Stomach smooth muscle (tissue), 2 donors: ENCODE results near the gene CROT.

ENCODE experiments used
- H3K27ac ChIP-seq: one replicate; pipeline ENCODE4 v1.7.0; 2013; ENCODE audit warnings: mild to moderate bottlenecking, low read length, inconsistent platforms
- H3K27me3 ChIP-seq, 2 donors: one replicate each; pipeline ENCODE4 v1.7.0; 2013; ENCODE audit warnings: low read length in 2 of 2; ENCODE audit not compliant: insufficient read depth in 2 of 2, control insufficient read depth in 1 of 2
- H3K36me3 ChIP-seq, 2 donors: one replicate each; pipeline ENCODE4 v1.7.0; 2013; ENCODE audit warnings: low read length in 2 of 2; ENCODE audit not compliant: control insufficient read depth in 2 of 2, insufficient read depth in 2 of 2
- H3K4me1 ChIP-seq: one replicate; pipeline ENCODE4 v1.7.0; 2013; ENCODE audit warnings: low read length; ENCODE audit not compliant: control insufficient read depth, insufficient read depth
- H3K4me3 ChIP-seq, 2 donors: one replicate each; pipeline ENCODE4 v1.7.0; 2013; ENCODE audit warnings: low read length in 2 of 2
- H3K9ac ChIP-seq, 2 donors: one replicate each; pipeline ENCODE4 v1.7.0; 2013; ENCODE audit warnings: low read length in 2 of 2, mild to moderate bottlenecking in 1 of 2
- H3K9me3 ChIP-seq, 2 donors: one replicate each; pipeline ENCODE4 v1.7.0; 2013; ENCODE audit warnings: low read length in 2 of 2; ENCODE audit not compliant: control insufficient read depth in 2 of 2
- donor health status: healthy.
- donor health status: Pancreatic carcinoma.

CROT gene

DNA sequence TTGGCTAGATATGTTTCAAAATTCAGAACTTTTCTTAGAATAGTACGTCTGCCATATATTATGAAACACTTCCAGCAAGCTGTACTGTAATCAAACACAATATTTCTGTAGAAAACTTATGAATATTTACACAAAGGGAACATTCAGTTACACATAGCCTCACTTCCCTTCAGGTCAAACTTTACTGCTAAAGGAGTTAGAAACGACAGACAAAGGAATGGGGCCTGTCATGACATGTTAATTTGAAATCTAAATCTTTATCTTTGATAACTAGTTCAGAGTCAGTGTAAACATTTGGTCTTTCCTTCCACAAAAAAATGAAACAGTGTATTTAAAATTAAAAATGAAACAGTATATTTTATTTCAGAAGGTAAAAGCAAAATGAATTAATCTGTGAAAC, 1.0 kb upstream of the CROT start:
- Histone ChIP-seq H3K4me3 (peak overlapping the region; percentile 83 to 86), H3K27me3 (no peaks in the 10 kb centered on the region), H3K9ac (peak overlapping the region in 1 of 2 donors; percentile 84), H3K27ac (peak overlapping the region; percentile 69), H3K4me1 (no peaks in the 10 kb centered on the region), H3K36me3 (peaks cover 6 to 12% of the 10 kb centered on the region in 2 donors), H3K9me3 (no peaks in the 10 kb centered on the region)

DNA sequence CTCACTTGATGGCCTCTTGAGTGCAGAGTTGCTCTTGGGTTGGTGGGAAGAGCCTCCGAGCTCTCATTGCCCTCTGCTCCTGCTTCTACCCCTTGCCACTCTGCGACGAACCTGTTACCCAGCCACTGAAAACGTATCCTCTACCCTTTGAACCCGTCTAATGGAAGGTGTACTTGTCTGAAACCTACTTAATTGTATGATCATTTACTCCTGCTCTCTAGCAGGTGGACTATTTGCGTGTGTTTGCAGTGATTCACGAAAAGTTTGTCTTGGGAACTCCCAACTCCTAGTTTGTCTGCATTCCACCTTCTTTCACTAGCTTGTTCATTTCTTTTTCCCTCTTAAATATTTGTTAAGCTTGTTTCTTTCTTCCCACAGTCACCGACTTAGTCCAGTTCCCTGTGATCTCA, 503 bp downstream of the CROT start:
- Histone ChIP-seq H3K27me3 (no peaks in the 10 kb centered on the region), H3K36me3 (peaks cover 11 to 20% of the 10 kb centered on the region in 2 donors), H3K27ac (peak overlapping the region; percentile 69), H3K9me3 (no peaks in the 10 kb centered on the region), H3K4me1 (no peaks in the 10 kb centered on the region), H3K9ac (peak overlapping the region; percentile 71 to 79), H3K4me3 (peak overlapping the region; percentile 83 to 86)

DNA sequence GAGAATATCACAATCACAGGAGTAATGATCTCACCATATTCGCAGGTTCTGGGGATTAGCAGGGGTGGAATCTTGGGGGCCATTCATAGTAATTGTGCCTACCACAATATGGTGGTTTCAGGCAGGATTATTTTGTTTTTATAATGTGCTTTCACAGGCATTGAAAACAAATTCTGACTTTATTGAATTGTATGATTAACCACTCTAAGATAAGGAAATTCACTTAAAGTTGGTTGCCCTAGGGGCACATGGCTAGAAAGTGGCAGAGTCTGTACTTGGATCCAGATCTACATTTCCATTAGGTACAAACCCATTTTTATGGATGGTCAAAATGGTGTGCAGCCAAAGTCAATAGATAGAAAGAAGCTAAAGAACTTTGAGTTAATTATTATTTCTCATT, 1.7 kb downstream of the CROT start:
- Histone ChIP-seq H3K36me3 (peaks cover 7 to 17% of the 10 kb centered on the region in 2 donors), H3K9ac (no peak overlapping the region), H3K27me3 (no peaks in the 10 kb centered on the region), H3K27ac (no peak overlapping the region), H3K4me3 (no peak overlapping the region), H3K9me3 (no peaks in the 10 kb centered on the region), H3K4me1 (no peaks in the 10 kb centered on the region)

DNA sequence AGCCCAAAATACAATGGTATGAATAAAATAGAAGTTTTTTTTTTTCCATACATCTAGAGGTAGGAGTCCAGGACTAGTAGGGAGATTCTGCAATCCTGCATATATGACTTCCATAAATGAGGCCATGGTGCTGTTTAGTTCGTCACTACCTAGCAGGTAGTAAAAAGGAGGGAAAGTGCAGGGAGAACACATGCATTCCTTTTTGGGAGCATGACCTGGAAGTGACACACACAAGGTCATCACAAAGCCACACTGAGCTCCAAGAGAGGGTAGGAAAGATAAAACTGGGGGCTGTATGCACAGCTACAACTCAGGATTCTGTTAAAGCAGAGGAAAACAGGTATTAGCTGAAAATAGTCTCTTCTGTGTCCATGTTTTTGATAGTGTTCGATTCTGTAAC, 2.2 kb downstream of the CROT start:
- no peaks in the 10 kb centered on the region for H3K27me3 ChIP-seq
- no peak overlapping the region for H3K4me3 ChIP-seq
- H3K9ac ChIP-seq, result no peak overlapping the region
- H3K36me3 ChIP-seq, result peaks cover 7 to 17% of the 10 kb centered on the region in 2 donors
- no peaks in the 10 kb centered on the region for H3K4me1 ChIP-seq
- H3K27ac ChIP-seq, result no peak overlapping the region
- no peaks in the 10 kb centered on the region for H3K9me3 ChIP-seq

DNA sequence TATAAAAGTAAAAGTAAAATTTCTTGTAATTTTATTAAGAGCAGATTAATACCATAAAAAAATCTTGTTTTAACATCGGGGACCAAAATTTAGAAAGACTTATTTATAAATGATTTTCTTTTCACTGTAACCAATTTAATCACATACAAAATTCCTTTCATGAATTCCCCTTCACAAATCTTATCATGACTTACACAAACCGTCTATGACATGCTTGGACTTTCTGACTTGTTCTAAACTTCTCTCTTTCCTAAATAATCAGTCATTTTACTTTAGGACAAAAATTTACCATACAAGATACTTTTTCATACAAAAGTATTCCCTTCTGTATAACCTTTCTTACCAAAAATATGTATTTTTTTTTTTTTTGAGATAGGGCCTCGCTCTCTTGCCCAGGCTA, 9.3 kb downstream of the CROT start:
- H3K36me3 ChIP-seq, result peaks cover 8 to 12% of the 10 kb centered on the region in 2 donors
- no peaks in the 10 kb centered on the region for H3K9me3 ChIP-seq
- H3K9ac ChIP-seq, result no peak overlapping the region
- H3K4me3 ChIP-seq, result no peak overlapping the region
- H3K27ac ChIP-seq, result no peak overlapping the region
- H3K27me3 ChIP-seq, result no peaks in the 10 kb centered on the region
- H3K4me1 ChIP-seq, result no peaks in the 10 kb centered on the region

DNA sequence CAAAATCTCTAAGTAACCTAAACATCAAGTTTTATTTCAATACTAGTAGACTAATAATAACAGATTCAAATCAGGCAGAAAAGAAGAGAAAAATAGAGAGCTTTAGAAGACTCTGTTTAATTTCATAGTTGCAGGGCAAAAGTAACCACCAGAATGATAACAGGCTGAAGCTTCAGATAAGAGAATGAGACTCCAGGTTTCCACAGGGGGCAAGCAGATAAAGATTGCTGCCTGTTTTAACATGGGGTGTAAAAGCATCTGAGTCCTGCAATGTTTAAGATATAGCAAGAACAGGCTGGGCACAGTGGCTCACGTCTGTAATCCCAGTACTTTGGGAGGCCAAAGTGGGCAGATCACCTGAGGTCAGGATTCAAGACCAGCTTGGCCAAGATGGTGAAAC, 11.0 kb downstream of the CROT start:
- Histone ChIP-seq H3K4me1 (no peaks in the 10 kb centered on the region), H3K27ac (no peak overlapping the region), H3K36me3 (peaks cover 0 to 7% of the 10 kb centered on the region in 2 donors), H3K9me3 (no peaks in the 10 kb centered on the region), H3K27me3 (no peaks in the 10 kb centered on the region), H3K9ac (no peak overlapping the region), H3K4me3 (no peak overlapping the region)

DNA sequence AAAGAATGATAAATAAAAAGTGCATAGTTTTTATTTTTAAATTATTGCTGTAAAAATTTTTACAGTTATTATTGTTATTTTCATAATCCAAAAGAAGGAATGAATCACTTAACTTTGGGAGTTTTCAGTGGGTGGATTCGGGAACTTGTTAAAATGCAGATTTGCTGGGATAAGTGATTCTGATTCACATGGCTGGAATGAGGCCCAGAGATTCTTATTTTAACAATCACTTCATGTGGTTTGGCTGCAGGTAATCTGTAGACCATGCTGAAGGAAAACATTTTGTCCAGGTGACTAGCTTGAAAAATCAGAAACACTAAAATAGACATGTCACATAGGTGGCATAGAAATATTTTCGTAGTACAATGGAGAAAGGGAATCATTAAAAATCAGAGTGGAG, 13.9 kb downstream of the CROT start:
- H3K27me3 ChIP-seq, result no peaks in the 10 kb centered on the region
- H3K36me3 ChIP-seq, result peaks cover 0 to 8% of the 10 kb centered on the region in 2 donors

DNA sequence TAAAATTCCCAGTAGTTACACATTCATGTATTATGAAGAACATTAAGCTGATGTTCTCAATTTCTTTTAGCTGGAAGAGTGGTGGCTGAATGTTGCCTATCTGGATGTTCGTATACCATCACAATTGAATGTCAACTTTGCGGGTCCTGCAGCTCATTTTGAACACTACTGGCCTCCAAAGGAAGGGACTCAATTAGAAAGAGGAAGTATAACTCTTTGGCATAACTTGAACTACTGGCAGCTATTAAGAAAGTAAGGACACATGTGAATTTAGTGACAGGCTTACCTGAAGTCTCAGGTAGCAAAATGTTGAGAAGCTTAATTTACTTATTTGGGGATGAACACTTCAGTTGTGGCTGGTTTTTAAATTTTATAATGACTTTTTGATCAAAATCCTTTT, 15.9 kb downstream of the CROT start:
- no peak overlapping the region for H3K4me3 ChIP-seq
- H3K36me3 ChIP-seq, result peaks cover 0 to 8% of the 10 kb centered on the region in 2 donors
- no peaks in the 10 kb centered on the region for H3K9me3 ChIP-seq
- no peaks in the 10 kb centered on the region for H3K27me3 ChIP-seq
- no peak overlapping the region for H3K9ac ChIP-seq
- H3K4me1 ChIP-seq, result no peaks in the 10 kb centered on the region
- no peak overlapping the region for H3K27ac ChIP-seq

More for the DNA sequence above, 13.9 kb downstream of the CROT start:
- no peaks in the 10 kb centered on the region for H3K9me3 ChIP-seq
- no peak overlapping the region for H3K9ac ChIP-seq
- H3K4me3 ChIP-seq, result no peak overlapping the region
- H3K4me1 ChIP-seq, result no peaks in the 10 kb centered on the region
- H3K27ac ChIP-seq, result no peak overlapping the region

DNA sequence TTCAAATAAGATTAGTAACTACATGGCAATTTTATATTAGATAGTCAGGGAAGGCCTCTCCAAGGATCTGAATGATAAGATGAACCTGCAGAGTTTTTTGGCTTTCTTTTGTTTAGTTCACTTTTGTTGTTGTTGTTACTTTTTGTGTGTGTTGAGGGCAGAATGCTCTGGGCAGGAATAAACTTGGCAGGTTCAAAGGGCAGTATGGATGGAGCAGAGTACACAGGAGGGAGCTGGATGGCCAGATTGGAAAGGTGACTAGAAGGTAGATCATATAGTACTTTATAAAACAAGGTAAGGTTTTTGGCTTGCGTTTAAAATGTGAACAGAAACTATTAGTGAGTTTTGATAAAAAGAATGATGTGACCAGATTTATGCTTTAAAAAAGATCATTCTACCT, 17.9 kb downstream of the CROT start:
- H3K36me3 ChIP-seq, result peaks cover 1 to 9% of the 10 kb centered on the region in 2 donors

DNA sequence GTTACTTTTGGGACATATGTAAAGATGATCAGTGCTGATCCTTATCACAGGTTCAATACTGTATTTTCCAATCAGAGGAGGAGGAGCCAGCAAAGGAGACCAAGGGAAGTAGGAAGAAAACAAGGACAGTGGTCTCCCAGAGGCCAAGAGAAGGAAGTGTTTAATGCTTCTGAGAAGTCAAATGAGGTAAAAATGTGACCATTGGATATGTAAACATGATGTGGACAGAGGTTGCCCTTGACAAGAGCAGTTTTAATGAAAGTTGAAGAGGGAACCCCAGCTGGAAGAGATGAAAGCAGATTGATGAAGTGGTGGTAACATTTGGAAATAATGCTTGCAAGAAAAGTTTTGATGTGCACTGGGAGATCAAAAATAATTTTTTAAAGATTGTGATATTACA, 18.8 kb downstream of the CROT start:
- Histone ChIP-seq H3K4me1 (no peaks in the 10 kb centered on the region), H3K9ac (no peak overlapping the region), H3K36me3 (peaks cover 3 to 9% of the 10 kb centered on the region in 2 donors), H3K9me3 (no peaks in the 10 kb centered on the region), H3K27me3 (no peaks in the 10 kb centered on the region), H3K27ac (no peak overlapping the region), H3K4me3 (no peak overlapping the region)

More for the DNA sequence above, 17.9 kb downstream of the CROT start:
- no peaks in the 10 kb centered on the region for H3K9me3 ChIP-seq
- no peaks in the 10 kb centered on the region for H3K4me1 ChIP-seq
- H3K27me3 ChIP-seq, result no peaks in the 10 kb centered on the region
- H3K4me3 ChIP-seq, result no peak overlapping the region
- H3K27ac ChIP-seq, result no peak overlapping the region
- no peak overlapping the region for H3K9ac ChIP-seq

DNA sequence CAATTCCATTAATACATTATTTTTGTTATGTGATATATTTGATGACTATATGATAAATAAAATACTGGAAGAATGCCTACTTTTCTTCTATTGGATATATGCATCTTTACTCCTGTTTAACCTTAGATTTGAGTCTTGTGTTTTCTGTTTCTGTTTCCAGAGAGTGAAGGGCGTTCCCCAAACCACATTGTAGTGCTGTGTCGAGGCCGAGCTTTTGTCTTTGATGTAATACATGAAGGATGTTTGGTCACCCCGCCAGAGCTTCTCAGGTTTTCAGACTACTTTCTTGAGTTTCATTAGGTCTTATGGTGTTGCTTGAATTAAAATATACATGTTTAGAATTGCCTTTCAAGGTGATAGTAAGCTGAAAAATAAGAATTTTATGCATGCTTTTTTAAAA, 23.8 kb downstream of the CROT start:
- Histone ChIP-seq H3K36me3 (peaks cover 3 to 5% of the 10 kb centered on the region in 2 donors), H3K27me3 (no peaks in the 10 kb centered on the region), H3K9ac (no peak overlapping the region), H3K4me3 (no peak overlapping the region), H3K27ac (no peak overlapping the region), H3K9me3 (no peaks in the 10 kb centered on the region), H3K4me1 (no peaks in the 10 kb centered on the region)
